Hematopoietic multipotent progenitor cell treated with erythropoietin and hydrocortisone succinate and interleukin-3 and kit ligand, for 8 days (in vitro differentiated cells): Measurements from ENCODE around the gene LRRC1.
"Not testable (repeated sequence)": the region's sequence is repeated elsewhere in the genome, so short reads cannot be mapped to it uniquely, and the experiment has no call there.

Source experiments
- DNase-seq: peaks from one replicate; pipeline ENCODE4 v3.0.0-alpha.2; 2015

Gene LRRC1

GRCh38 chr6:53793318-53794136 is 1.3 kb upstream of the LRRC1 start:
- DNase-seq = peak; percentile 21

- peak; percentile 60 for DNase-seq
These were observed 577 bp upstream of the LRRC1 start for GRCh38 chr6:53794137-53794719.

GRCh38 chr6:53795340-53795701 is 516 bp downstream of the LRRC1 start:
- no peak for DNase-seq

- no peak for DNase-seq
These were observed 1.1 kb downstream of the LRRC1 start for GRCh38 chr6:53795702-53796450.

- DNase-seq = no peak
These were observed 1.6 kb downstream of the LRRC1 start for GRCh38 chr6:53796451-53796780.

GRCh38 chr6:53796791-53797190 is 2.0 kb downstream of the LRRC1 start:
- no peak for DNase-seq

GRCh38 chr6:53797304-53797703 is 2.5 kb downstream of the LRRC1 start:
- DNase-seq = no peak

- DNase-seq = no peak
These were observed 4.5 kb downstream of the LRRC1 start for GRCh38 chr6:53799340-53799739.

- DNase-seq = no peak
These were observed 6.2 kb downstream of the LRRC1 start for GRCh38 chr6:53801022-53801421.

- no peak for DNase-seq
These were observed 7.8 kb downstream of the LRRC1 start for GRCh38 chr6:53802582-53802981.

- no peak for DNase-seq
These were observed 8.5 kb downstream of the LRRC1 start for GRCh38 chr6:53803081-53803860.

GRCh38 chr6:53805016-53805415 is 10.2 kb downstream of the LRRC1 start:
- DNase-seq = no peak

- no peak for DNase-seq
These were observed 10.9 kb downstream of the LRRC1 start for GRCh38 chr6:53805725-53806124.

- DNase-seq = not testable (repeated sequence)
These were observed 12.8 kb downstream of the LRRC1 start for GRCh38 chr6:53807606-53808005.

- DNase-seq = no peak
These were observed 13.6 kb downstream of the LRRC1 start for GRCh38 chr6:53808302-53808881.

GRCh38 chr6:53809691-53810090 is 14.9 kb downstream of the LRRC1 start:
- no peak for DNase-seq

- DNase-seq = no peak
These were observed 16.3 kb downstream of the LRRC1 start for GRCh38 chr6:53811082-53811481.

GRCh38 chr6:53811746-53812145 is 16.9 kb downstream of the LRRC1 start:
- DNase-seq = no peak

GRCh38 chr6:53813096-53813495 is 18.3 kb downstream of the LRRC1 start:
- no peak for DNase-seq

GRCh38 chr6:53813801-53814200 is 19.0 kb downstream of the LRRC1 start:
- DNase-seq = no peak

- DNase-seq = no peak
These were observed 19.5 kb downstream of the LRRC1 start for GRCh38 chr6:53814353-53814752.

GRCh38 chr6:53815381-53816119 is 20.7 kb downstream of the LRRC1 start:
- no peak for DNase-seq
